ENCODE measurements around the gene FABP2. TPM values are rescaled to one million over a fixed set of nuclear protein-coding genes. Genes with fewer than 3 reads are reported as not detected.

The FABP2 gene
- total and polyA plus RNA-seq, 2 of the 8 experiments (the other 6 are each of a cell fraction or from before 2014, with no cell fraction given), result not detected

GRCh38 chr4:119307606-119308005, 14.3 kb downstream of the FABP2 start:
- Histone ChIP-seq H3K14ac (ENCODE audit: insufficient read length) (no peak overlapping the region), H3K4me1 (replicated peaks in 1 of 4; ENCODE audit: control insufficient read depth in 3 of 4, insufficient read depth in 4 of 4, low read length in 3 of 4) (no peaks in the 10 kb centered on the region), H3K9ac (replicated peaks in 1 of 4; ENCODE audit: extremely low read depth in 1 of 4, low read depth in 3 of 4, low read length in 3 of 4) (no peak overlapping the region), H2AFZ (ENCODE audit: low read length) (no peak overlapping the region), H4K8ac (ENCODE audit: extremely low read depth, insufficient read depth, low read length) (no peak overlapping the region), H2BK15ac (ENCODE audit: low read length) (no peak overlapping the region), H4K20me1 (replicated peaks in 1 of 2; ENCODE audit: control insufficient read depth in 1 of 2, insufficient read depth in 2 of 2, low read length in 2 of 2) (no peaks in the 10 kb centered on the region), H2BK120ac (replicated peaks; ENCODE audit: low read depth, low read length) (no peak overlapping the region), H2BK12ac (ENCODE audit: low read depth, low read length) (no peak overlapping the region), H3K4ac (replicated peaks; ENCODE audit: insufficient read length, low read depth, low read length) (no peak overlapping the region), H3K56ac (replicated peaks; ENCODE audit: insufficient read length, low read depth, low read length) (no peak overlapping the region), H4K91ac (replicated peaks; ENCODE audit: insufficient read length, low read length) (no peak overlapping the region), H3K9me3 (ENCODE audit: insufficient read depth in 2 of 2, low read depth in 1 of 2, low read length in 1 of 2) (no peaks in the 10 kb centered on the region), H3K79me1 (ENCODE audit: low read depth, low read length) (no peaks in the 10 kb centered on the region), H2AK5ac (ENCODE audit: low read depth, low read length) (no peak overlapping the region), H2BK5ac (ENCODE audit: low read depth, low read length) (no peak overlapping the region), H3K36me3 (ENCODE audit: control insufficient read depth in 2 of 4, insufficient read depth in 4 of 4, low read length in 3 of 4) (no peaks in the 10 kb centered on the region), H3K18ac (ENCODE audit: extremely low read depth, low read length) (no peak overlapping the region), H3K23ac (ENCODE audit: insufficient read length) (no peak overlapping the region), H3K27ac (ENCODE audit: low read depth, low read length) (no peak overlapping the region), H3K23me2 (ENCODE audit: low read depth, low read length) (no peaks in the 10 kb centered on the region), H2BK20ac (ENCODE audit: low read length) (no peak overlapping the region), H3K4me3 (ENCODE audit: extremely low read depth in 1 of 4, insufficient read depth in 2 of 4, low read depth in 3 of 4, low read length in 4 of 4) (no peak overlapping the region), H4K5ac (ENCODE audit: insufficient read length, low read depth, low read length) (no peak overlapping the region), H3K4me2 (ENCODE audit: insufficient read depth in 1 of 2, low read depth in 2 of 2, low read length in 2 of 2) (no peak overlapping the region), H3K79me2 (ENCODE audit: control insufficient read depth in 1 of 2, insufficient read depth in 2 of 2, low read length in 2 of 2) (no peaks in the 10 kb centered on the region), H3K27me3 (replicated peaks in 1 of 4; ENCODE audit: control insufficient read depth in 3 of 4, extremely low read depth in 1 of 4, insufficient read depth in 3 of 4, low read length in 3 of 4) (no peaks in the 10 kb centered on the region)
- POLR2A ChIA-PET (ENCODE audit: partially characterized antibody), result no interaction called here
- no peak for FAIRE-seq
- no peak for DNase-seq (ENCODE audit: low read depth in 1 of 2, low spot score in 2 of 2)
- TF ChIP-seq POU5F1 (IDR thresholded peaks at IDR 0.05; ENCODE audit: low read depth, low read length) (no peak), CTCF (IDR thresholded peaks at IDR 0.05; ENCODE audit: control extremely low read depth in 1 of 3, insufficient read depth in 1 of 3, low read depth in 1 of 3, low read length in 3 of 3) (no peak), SIN3A (conservative IDR thresholded peaks at IDR 0.05 in 1 of 2, IDR thresholded peaks at IDR 0.05 in 1 of 2; ENCODE audit: low read depth in 1 of 2, low read length in 2 of 2) (no peak), RNF2 (IDR thresholded peaks at IDR 0.05; ENCODE audit: borderline replicate concordance, low read depth, low read length, missing control alignments, poor library complexity, severe bottlenecking) (no peak), CTBP2 (IDR thresholded peaks at IDR 0.05; ENCODE audit: borderline replicate concordance, insufficient read depth, insufficient read length, low read length) (no peak), SUZ12 (IDR thresholded peaks at IDR 0.05; ENCODE audit: low read length) (no peak), CBX8 (IDR thresholded peaks at IDR 0.05; ENCODE audit: borderline replicate concordance, low read depth, low read length) (no peak), JUN (IDR thresholded peaks at IDR 0.05; ENCODE audit: low read depth, low read length) (no peak), KDM5A (IDR thresholded peaks at IDR 0.05; ENCODE audit: low read length) (no peak), SP1 (IDR thresholded peaks at IDR 0.05; ENCODE audit: low read depth, low read length) (no peak)
- CTCF ChIA-PET (ENCODE audit: partially characterized antibody), result interaction anchor here (1.1 kb wide), 1 partner anchor 536 kb away, joined by 3 read pairs; no protein-coding TSS in a partner anchor

Data from H1 (cell line).